ENCODE measurements around the gene NUMB. TPM values are rescaled to one million over a fixed set of nuclear protein-coding genes. Genes with fewer than 3 reads are reported as not detected.

Gene NUMB
- total RNA-seq, 1 donor from 2014 or later, result 92.4 TPM

DNA sequence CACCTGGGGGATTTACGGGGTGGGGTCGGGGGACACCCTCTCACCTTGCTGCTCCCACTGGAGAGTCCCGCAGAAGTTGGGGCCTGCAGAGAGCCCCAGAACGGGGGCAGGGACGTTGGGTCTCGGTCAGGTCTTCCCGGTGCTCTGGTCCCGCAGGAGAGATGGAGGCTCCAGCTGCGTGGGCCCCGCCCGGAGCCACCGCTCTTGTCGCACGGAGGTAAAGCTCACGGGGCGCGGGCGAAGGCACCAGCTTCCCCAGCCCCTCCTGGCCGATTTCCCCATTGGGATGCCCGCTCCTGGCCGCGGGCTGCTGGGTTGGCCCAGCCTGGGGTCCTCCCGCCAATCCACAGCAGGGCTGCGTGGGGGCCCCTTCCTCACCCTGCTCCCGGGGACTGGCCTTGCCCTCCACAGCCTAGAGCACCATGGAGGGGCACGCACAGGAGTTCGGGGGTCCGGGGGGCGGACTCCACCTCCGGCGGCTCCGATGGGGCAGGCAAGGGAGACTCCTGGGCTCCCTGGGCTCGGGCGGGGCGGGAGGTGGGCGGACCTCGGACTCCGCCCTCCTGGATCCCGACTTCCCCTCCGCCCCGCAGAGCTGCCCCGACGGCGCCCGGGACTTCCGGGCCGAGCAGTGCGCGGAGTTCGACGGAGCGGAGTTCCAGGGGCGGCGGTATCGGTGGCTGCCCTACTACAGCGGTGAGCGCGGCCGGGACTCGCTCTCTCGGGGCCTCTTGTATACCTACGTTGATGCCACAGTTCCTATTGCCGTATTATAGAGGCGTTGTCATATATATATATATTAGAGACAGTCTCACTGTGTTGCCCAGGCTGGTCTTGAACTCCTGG is 212.6 kb downstream of the NUMB start:
- peaks cover 38% of the 10 kb centered on the region for H3K27me3 Mint-ChIP-seq
- no peaks in the 10 kb centered on the region for H3K9me3 Mint-ChIP-seq (ENCODE audit: low read depth)
- H3K27ac Mint-ChIP-seq, result no peak overlapping the region
- H3K4me1 Mint-ChIP-seq (ENCODE audit: low read depth), result no peaks in the 10 kb centered on the region
- no peak for DNase-seq (ENCODE audit: low spot score, unreplicated experiment)
- TF ChIP-seq, protein P1, sequence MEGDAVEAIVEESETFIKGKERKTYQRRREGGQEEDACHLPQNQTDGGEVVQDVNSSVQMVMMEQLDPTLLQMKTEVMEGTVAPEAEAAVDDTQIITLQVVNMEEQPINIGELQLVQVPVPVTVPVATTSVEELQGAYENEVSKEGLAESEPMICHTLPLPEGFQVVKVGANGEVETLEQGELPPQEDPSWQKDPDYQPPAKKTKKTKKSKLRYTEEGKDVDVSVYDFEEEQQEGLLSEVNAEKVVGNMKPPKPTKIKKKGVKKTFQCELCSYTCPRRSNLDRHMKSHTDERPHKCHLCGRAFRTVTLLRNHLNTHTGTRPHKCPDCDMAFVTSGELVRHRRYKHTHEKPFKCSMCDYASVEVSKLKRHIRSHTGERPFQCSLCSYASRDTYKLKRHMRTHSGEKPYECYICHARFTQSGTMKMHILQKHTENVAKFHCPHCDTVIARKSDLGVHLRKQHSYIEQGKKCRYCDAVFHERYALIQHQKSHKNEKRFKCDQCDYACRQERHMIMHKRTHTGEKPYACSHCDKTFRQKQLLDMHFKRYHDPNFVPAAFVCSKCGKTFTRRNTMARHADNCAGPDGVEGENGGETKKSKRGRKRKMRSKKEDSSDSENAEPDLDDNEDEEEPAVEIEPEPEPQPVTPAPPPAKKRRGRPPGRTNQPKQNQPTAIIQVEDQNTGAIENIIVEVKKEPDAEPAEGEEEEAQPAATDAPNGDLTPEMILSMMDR (IDR thresholded peaks at IDR 0.05; ENCODE audit: unreplicated experiment), result no peak
- no peaks in the 10 kb centered on the region for H3K36me3 Mint-ChIP-seq (ENCODE audit: insufficient read depth)
- peak overlapping the region; percentile 40 for H3K4me3 Mint-ChIP-seq (ENCODE audit: low read depth)

DNA sequence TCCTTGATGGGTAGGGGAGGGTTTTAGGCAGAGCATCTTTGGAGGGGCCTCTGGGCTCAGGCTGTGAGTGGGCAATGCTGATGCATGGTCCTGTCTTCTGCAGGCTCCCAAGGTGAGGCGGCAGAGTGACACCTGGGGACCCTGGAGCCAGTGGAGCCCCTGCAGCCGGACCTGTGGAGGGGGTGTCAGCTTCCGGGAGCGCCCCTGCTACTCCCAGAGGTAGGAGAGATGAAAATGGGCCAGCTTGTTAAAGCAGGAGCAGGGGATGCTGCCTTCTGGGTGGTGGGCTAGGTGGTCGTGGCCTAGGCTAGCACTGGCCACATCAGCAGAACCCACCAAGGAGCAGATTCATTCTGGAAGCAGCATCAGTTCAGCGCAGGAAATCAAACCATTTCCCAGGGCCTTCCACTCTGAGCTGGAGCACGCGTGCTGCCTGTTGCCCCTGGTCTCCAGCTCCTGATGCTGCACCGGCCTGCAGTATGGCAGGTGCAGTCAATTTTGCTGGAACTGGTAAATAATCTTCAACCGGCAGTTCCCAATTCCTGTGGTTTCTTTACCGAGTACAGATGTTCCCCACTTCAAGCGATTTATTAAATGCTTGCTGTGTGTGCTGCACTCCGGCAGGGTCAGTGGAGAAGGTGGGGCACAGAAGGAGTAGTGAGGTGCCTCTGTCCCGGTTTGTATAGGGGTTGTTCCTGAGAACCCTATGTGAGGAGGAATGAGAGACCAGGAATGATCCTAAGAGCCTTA is 213.6 kb downstream of the NUMB start:
- TF ChIP-seq, protein P1 (IDR thresholded peaks at IDR 0.05; ENCODE audit: unreplicated experiment), result no peak
- Mint-ChIP-seq H3K4me1 (ENCODE audit: low read depth) (no peaks in the 10 kb centered on the region), H3K9me3 (ENCODE audit: low read depth) (no peaks in the 10 kb centered on the region), H3K4me3 (ENCODE audit: low read depth) (peak overlapping the region; percentile 38), H3K27ac (no peak overlapping the region), H3K27me3 (peaks cover 47% of the 10 kb centered on the region), H3K36me3 (ENCODE audit: insufficient read depth) (no peaks in the 10 kb centered on the region)
- DNase-seq (ENCODE audit: low spot score, unreplicated experiment), result no peak

DNA sequence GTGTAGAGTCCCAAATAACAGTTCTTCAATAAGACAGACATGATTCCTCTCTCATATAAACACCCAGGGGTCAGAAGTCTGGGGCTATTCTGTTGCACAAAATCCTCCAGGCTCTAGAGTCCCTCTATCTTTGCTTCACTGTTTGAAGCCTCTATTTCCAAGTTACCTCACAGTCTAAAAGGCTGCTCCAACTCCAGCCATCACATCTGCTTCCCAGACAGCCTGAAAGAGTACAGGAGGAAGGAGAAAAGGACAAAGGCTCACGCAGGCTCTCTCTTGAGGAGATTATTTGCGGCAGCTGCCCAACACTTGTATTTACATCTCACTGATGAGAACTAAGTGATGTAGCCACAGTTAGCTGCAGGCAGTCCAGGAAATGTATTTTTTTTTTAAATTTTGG is 214.6 kb downstream of the NUMB start:
- Mint-ChIP-seq H3K9me3 (ENCODE audit: low read depth) (no peaks in the 10 kb centered on the region), H3K27ac (no peak overlapping the region), H3K36me3 (ENCODE audit: insufficient read depth) (no peaks in the 10 kb centered on the region), H3K4me1 (ENCODE audit: low read depth) (peaks cover 2% of the 10 kb centered on the region), H3K27me3 (peaks cover 53% of the 10 kb centered on the region), H3K4me3 (ENCODE audit: low read depth) (no peak overlapping the region)
- no peak for DNase-seq (ENCODE audit: low spot score, unreplicated experiment)
- TF ChIP-seq, protein P1 (IDR thresholded peaks at IDR 0.05; ENCODE audit: unreplicated experiment), result no peak

DNA sequence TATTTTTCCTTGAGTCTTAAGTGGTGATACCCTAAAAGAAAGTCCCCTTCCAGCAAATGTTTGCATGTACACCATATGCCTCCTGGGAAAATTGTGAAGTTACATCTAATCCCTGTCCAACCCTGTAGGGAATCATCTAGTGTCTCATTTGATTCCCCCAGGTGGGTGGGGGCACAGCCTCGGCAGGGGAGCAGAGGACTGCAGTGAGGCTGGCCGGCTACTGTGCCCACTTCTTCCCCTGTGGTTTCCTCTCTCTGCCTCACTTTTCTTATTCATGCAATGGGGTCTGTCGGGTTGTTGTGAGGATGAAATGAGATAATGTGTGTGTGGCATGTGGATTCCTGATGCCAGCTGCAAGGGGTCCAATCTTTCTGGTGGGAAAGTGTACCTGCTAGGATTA is 215.0 kb downstream of the NUMB start:
- Mint-ChIP-seq H3K36me3 (ENCODE audit: insufficient read depth) (no peaks in the 10 kb centered on the region), H3K27me3 (peaks cover 57% of the 10 kb centered on the region), H3K4me3 (ENCODE audit: low read depth) (no peak overlapping the region), H3K27ac (no peak overlapping the region), H3K9me3 (ENCODE audit: low read depth) (no peaks in the 10 kb centered on the region), H3K4me1 (ENCODE audit: low read depth) (peaks cover 5% of the 10 kb centered on the region)
- TF ChIP-seq, protein P1 (IDR thresholded peaks at IDR 0.05; ENCODE audit: unreplicated experiment), result no peak
- DNase-seq (ENCODE audit: low spot score, unreplicated experiment), result no peak

DNA sequence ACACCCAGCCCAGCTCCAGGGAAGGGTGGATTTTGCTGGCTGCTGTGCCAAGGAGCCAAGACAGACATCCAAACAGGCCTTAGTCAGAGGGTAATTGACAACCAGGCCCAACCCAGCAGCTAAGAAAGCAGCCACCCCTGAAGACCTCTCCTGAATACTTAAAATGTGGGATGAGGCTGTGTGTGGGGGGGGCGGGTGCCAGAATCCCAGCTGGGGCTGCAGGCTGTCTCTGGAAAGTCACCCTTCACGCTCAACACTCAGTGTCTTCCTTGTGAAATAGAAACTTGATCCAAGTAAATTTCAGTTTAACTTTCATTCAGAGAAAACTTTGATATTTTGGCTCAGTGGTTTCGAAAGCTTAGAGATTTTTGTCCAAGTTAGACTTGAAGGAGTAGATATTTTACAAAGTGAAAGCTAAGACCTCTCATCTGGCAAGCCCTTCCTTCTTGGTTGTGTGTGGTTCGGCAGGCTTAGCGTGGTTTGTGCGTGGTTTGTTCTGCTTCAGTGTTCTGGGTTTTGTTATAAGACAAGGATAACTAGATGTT is 215.9 kb downstream of the NUMB start:
- Mint-ChIP-seq H3K27me3 (peaks cover 59% of the 10 kb centered on the region), H3K4me1 (ENCODE audit: low read depth) (peaks cover 5% of the 10 kb centered on the region), H3K36me3 (ENCODE audit: insufficient read depth) (no peaks in the 10 kb centered on the region), H3K9me3 (ENCODE audit: low read depth) (no peaks in the 10 kb centered on the region), H3K27ac (no peak overlapping the region), H3K4me3 (ENCODE audit: low read depth) (no peak overlapping the region)
- no peak for DNase-seq (ENCODE audit: low spot score, unreplicated experiment)
- TF ChIP-seq, protein P1 (IDR thresholded peaks at IDR 0.05; ENCODE audit: unreplicated experiment), result no peak
